ENCODE results near the gene DNAH10. TPM values are rescaled to one million over a fixed set of nuclear protein-coding genes. Genes with fewer than 3 reads are reported as not detected.

DNAH10 gene
- total and polyA plus RNA-seq, 2 of the 4 experiments (the other 2 are of a cell fraction): 0.18 to 0.22 TPM

DNA sequence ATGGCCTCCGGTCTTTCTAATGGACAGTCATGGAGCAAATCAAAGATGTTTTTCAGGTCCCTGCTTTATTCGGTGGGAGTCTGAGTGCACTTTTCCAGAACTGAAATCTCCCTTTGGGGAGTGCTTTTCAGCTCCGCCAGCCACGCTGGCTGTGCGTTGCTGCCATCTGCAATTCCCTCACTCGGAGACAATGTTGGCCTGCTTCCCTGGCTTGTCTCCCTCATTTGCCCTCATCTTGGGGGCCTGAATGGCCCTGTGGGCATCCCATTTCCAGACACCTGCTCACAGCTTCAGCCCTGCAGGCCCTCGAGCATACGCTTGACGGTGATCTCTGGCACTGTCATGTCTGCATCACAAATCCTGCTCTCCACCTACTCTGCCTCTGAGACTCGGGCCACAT lies 106.7 kb downstream of the DNAH10 start:
- Histone ChIP-seq H3K56ac (ENCODE audit: extremely low read depth, insufficient read depth, low read length) (no peak overlapping the region), H3K9me1 (ENCODE audit: insufficient read depth, low read length) (no peaks in the 10 kb centered on the region), H3K4me1 (ENCODE audit: control insufficient read depth, insufficient read depth, low read length) (no peaks in the 10 kb centered on the region), H4K91ac (ENCODE audit: insufficient read depth, low read depth, low read length) (no peak overlapping the region), H3K9ac (ENCODE audit: low read depth, low read length) (no peak overlapping the region), H2BK20ac (ENCODE audit: low read depth, low read length) (no peak overlapping the region), H2AK9ac (replicated peaks; ENCODE audit: low read depth, low read length, poor library complexity) (no peak overlapping the region), H2AFZ (replicated peaks; ENCODE audit: low read length, poor library complexity) (no peak overlapping the region), H3K27me3 (ENCODE audit: control insufficient read depth, insufficient read depth, low read length) (peaks cover 47% of the 10 kb centered on the region), H4K8ac (ENCODE audit: low read depth in 2 of 2, low read length in 2 of 2) (no peak overlapping the region), H3K4me2 (ENCODE audit: low read depth, low read length) (no peak overlapping the region), H3K23ac (ENCODE audit: low read depth, low read length) (no peak overlapping the region), H4K20me1 (ENCODE audit: insufficient read depth, low read length) (no peaks in the 10 kb centered on the region), H2AK5ac (ENCODE audit: low read depth, low read length) (no peak overlapping the region), H3K36me3 (ENCODE audit: control insufficient read depth, insufficient read depth, low read length) (no peaks in the 10 kb centered on the region), H3K14ac (replicated peaks; ENCODE audit: low read depth, low read length) (no peak overlapping the region), H3K18ac (ENCODE audit: low read depth, low read length) (no peak overlapping the region), H2BK15ac (ENCODE audit: low read depth, low read length) (no peak overlapping the region), H4K5ac (ENCODE audit: low read depth, low read length) (no peak overlapping the region), H3K79me1 (ENCODE audit: low read depth in 1 of 2, low read length in 2 of 2) (no peaks in the 10 kb centered on the region), H3K4ac (ENCODE audit: low read depth, low read length) (no peak overlapping the region), H2BK120ac (ENCODE audit: low read depth, low read length) (no peak overlapping the region), H2BK5ac (ENCODE audit: low read depth, low read length, poor library complexity, severe bottlenecking) (no peak overlapping the region), H3K9me3 (ENCODE audit: control insufficient read depth, insufficient read depth, low read length) (no peaks in the 10 kb centered on the region), H3K4me3 (ENCODE audit: insufficient read depth, low read depth, low read length) (no peak overlapping the region), H3K27ac (ENCODE audit: insufficient read depth, low read length) (no peak overlapping the region)
- ChIA-PET CTCF (no interaction called here), POLR2A (ENCODE audit: unreplicated experiment) (no interaction called here)
- 79% methylated on average over 9 of the region's 10 CpGs; no CpG with 5 or more reads in 1 of the 2 experiments for WGBS, 2 experiments (ENCODE audit: extremely low coverage in 2 of 2, insufficient read length in 1 of 2)
- intact Hi-C loops (cut with micrococcal nuclease): no loop called here
- TF ChIP-seq, protein P1, sequence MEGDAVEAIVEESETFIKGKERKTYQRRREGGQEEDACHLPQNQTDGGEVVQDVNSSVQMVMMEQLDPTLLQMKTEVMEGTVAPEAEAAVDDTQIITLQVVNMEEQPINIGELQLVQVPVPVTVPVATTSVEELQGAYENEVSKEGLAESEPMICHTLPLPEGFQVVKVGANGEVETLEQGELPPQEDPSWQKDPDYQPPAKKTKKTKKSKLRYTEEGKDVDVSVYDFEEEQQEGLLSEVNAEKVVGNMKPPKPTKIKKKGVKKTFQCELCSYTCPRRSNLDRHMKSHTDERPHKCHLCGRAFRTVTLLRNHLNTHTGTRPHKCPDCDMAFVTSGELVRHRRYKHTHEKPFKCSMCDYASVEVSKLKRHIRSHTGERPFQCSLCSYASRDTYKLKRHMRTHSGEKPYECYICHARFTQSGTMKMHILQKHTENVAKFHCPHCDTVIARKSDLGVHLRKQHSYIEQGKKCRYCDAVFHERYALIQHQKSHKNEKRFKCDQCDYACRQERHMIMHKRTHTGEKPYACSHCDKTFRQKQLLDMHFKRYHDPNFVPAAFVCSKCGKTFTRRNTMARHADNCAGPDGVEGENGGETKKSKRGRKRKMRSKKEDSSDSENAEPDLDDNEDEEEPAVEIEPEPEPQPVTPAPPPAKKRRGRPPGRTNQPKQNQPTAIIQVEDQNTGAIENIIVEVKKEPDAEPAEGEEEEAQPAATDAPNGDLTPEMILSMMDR (conservative IDR thresholded peaks at IDR 0.05; ENCODE audit: low read depth, low read length): no peak
- TF ChIP-seq SMC3 (IDR thresholded peaks at IDR 0.05; ENCODE audit: low read depth, low read length): no peak
- TF ChIP-seq BHLHE40 (IDR thresholded peaks at IDR 0.05; ENCODE audit: low read depth, low read length): no peak
- TF ChIP-seq FOS (IDR thresholded peaks at IDR 0.05; ENCODE audit: low read depth, low read length): no peak
- no peak for TF ChIP-seq POLR2A (IDR thresholded peaks at IDR 0.05; ENCODE audit: low read depth, low read length)
- TF ChIP-seq NFE2L2 (IDR thresholded peaks at IDR 0.05; ENCODE audit: low read depth, low read length): no peak
- no peak for TF ChIP-seq ELK1 (IDR thresholded peaks at IDR 0.05; ENCODE audit: borderline replicate concordance, low read depth, low read length)
- no peak for TF ChIP-seq CEBPB (IDR thresholded peaks at IDR 0.05; ENCODE audit: low read depth, low read length)
- no peak for TF ChIP-seq MAFK (IDR thresholded peaks at IDR 0.05; ENCODE audit: low read depth, low read length)
- TF ChIP-seq RFX5 (IDR thresholded peaks at IDR 0.05; ENCODE audit: low read depth, low read length): no peak
- no peak for TF ChIP-seq MXI1 (IDR thresholded peaks at IDR 0.05; ENCODE audit: borderline replicate concordance, low read depth, low read length)
- TF ChIP-seq MAZ (IDR thresholded peaks at IDR 0.05; ENCODE audit: borderline replicate concordance, low read depth, low read length): no peak
- no peak for TF ChIP-seq RAD21 (IDR thresholded peaks at IDR 0.05; ENCODE audit: low read length)
- TF ChIP-seq CHD1 (IDR thresholded peaks at IDR 0.05; ENCODE audit: low read depth, low read length): no peak
- in situ Hi-C loops (cut with MboI; ENCODE audit: low sequenced_read_pairs): no loop called here
- dilution Hi-C loops (cut with HindIII; ENCODE audit: low sequenced_read_pairs, unreplicated experiment): no loop called here
- DNase-seq (no peak), ATAC-seq (ENCODE audit: low read depth) (no peak)
- BruUV-seq (replicated peaks): no TSS peak
